CD4-positive, alpha-beta T cell treated with Interleukin-6 for 4 hours (primary cell): ENCODE data around the gene ASCC3.

Experiments used
- DNase-seq: peaks from one replicate; pipeline ENCODE4 v3.0.0-alpha.2; 2020; ENCODE audit warnings: mixed read lengths

Gene ASCC3

GRCh38 chr6:100573166-100573565 lies 308.0 kb downstream of the ASCC3 start:
- no peak for DNase-seq

GRCh38 chr6:100568255-100568654 lies 312.9 kb downstream of the ASCC3 start:
- no peak for DNase-seq

- no peak for DNase-seq
Observed at GRCh38 chr6:100566563-100566962, 314.6 kb downstream of the ASCC3 start.

- DNase-seq: no peak
Observed at GRCh38 chr6:100565439-100566104, 315.6 kb downstream of the ASCC3 start.

- no peak for DNase-seq
Observed at GRCh38 chr6:100559859-100560258, 321.3 kb downstream of the ASCC3 start.

- DNase-seq: no peak
Observed at GRCh38 chr6:100554228-100554627, 326.9 kb downstream of the ASCC3 start.

- DNase-seq: no peak
Observed at GRCh38 chr6:100553243-100553642, 327.9 kb downstream of the ASCC3 start.

GRCh38 chr6:100549406-100550167 lies 331.5 kb downstream of the ASCC3 start:
- no peak for DNase-seq

GRCh38 chr6:100538086-100538485 lies 343.0 kb downstream of the ASCC3 start:
- no peak for DNase-seq

- DNase-seq: no peak
Observed at GRCh38 chr6:100518588-100518987, 362.5 kb downstream of the ASCC3 start.

- DNase-seq: no peak
Observed at GRCh38 chr6:100517633-100518032, 363.5 kb downstream of the ASCC3 start.

- DNase-seq: no peak
Observed at GRCh38 chr6:100517106-100517505, 364.0 kb downstream of the ASCC3 start.

GRCh38 chr6:100514660-100515059 lies 366.5 kb downstream of the ASCC3 start:
- no peak for DNase-seq

- no peak for DNase-seq
Observed at GRCh38 chr6:100512203-100512862, 368.8 kb downstream of the ASCC3 start.

GRCh38 chr6:100509101-100509500 lies 372.0 kb downstream of the ASCC3 start:
- DNase-seq: no peak

GRCh38 chr6:100506651-100507050 lies 374.5 kb downstream of the ASCC3 start:
- no peak for DNase-seq

GRCh38 chr6:100504786-100505737 lies 376.1 kb downstream of the ASCC3 start:
- no peak for DNase-seq

- no peak for DNase-seq
Observed at GRCh38 chr6:100503043-100503705, 378.0 kb downstream of the ASCC3 start.

GRCh38 chr6:100493206-100493888 lies 387.8 kb downstream of the ASCC3 start:
- DNase-seq: no peak

GRCh38 chr6:100491952-100492670 lies 389.0 kb downstream of the ASCC3 start:
- DNase-seq: no peak

GRCh38 chr6:100490065-100490464 lies 391.1 kb downstream of the ASCC3 start:
- no peak for DNase-seq
